NCI-H526 (cell line): ENCODE measurements around the gene PAX4.

Experiments used
- DNase-seq, 2 experiments: peaks; one replicate each; lab custom pipeline; 2025; lab: John Stamatoyannopoulos, UW

The PAX4 gene, protein sequence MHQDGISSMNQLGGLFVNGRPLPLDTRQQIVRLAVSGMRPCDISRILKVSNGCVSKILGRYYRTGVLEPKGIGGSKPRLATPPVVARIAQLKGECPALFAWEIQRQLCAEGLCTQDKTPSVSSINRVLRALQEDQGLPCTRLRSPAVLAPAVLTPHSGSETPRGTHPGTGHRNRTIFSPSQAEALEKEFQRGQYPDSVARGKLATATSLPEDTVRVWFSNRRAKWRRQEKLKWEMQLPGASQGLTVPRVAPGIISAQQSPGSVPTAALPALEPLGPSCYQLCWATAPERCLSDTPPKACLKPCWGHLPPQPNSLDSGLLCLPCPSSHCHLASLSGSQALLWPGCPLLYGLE

DNA sequence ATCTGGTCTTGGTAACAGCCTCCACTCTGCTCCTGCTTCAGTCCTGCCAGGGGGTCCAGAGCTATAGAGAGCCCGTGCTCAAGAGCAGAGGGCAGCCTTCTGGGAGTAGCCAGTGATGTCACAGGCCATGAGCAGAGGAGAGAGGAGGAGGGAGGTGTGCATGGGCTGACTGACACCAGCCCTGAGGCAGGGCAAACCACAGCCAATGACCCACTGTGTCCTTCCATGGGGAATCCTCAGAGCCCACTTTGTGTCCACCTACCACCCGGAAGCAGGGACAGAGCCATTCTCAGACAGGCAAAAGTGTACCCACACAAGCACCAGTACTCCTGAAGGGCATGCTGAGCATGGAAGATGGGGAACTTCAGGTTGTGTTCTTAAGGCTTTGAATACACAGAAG lies at the start of gene PAX4:
PAX4 (minus strand) TSS at position 101 of the 400 bp plus-strand sequence. CDS start 2,214 bp downstream, outside the sequence.
- no peak for DNase-seq

DNA sequence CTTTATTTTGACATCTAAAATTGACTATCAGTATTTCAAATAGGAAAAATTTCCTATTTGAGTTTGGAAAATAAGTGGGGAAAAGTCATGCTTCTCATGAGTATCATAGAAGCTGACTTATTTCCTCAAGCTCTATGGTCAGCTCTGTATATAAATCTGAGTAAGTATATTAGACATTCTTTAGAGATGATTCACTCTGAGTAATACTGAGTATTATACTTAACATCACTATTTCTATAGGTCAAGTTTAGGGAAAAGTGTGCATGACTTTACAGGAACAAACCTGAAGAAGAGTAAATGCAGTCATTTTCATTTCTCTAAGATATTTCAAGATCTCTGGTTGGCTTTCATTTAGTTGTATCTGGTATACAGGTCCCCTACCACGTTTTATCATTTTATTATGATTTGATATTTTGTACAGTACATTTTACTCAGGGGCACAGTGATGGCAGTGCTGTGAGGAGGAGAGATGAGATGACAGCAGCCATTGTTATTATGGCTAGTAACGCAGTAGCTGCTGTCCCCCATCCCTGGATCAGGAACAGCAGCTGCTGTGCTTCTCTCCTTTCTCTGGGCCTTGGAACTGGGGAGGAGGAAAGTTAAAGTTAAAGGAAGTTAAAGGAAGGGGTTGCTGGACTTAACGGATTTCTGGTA lies 49.2 kb upstream of the PAX4 start:
- DNase-seq: no peak

DNA sequence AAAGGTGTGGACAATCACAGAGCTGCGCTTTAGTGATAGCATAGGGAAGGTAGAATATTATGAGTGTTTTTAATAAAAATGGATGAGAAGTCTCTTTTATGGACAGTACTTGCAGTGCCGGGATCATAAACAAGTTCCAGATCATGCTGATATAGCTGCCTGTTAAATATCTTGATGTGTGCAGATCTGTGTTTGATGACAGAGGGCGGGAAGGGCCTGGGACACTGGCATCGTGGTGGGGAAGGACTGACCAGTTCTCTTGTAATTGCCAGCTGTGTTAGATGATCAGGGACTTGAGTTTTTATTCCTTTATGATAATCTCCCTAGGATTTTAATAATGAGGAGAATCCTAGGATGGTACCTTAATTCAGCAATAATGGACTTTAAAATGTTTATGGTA lies 48.7 kb upstream of the PAX4 start:
- no peak for DNase-seq

DNA sequence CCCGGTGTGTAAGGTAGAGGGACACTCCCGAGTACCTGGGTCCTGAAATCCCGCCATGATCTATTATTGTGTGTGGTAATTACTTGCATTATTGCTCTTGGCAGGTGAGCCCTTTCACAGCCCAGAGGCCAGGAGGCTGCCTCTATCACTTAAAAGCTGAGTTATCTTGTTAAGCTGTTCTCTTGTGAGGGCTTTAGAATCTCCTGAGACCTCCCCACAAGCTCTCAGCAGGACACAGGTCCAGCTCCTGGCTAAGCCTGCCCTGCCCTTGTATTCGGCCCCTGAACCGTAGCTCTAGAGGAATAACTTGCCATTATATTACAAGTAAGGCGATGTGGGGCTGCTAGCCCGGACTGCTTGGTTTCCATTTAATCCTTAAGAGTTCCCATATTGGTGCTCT lies 48.0 kb upstream of the PAX4 start:
- DNase-seq: no peak

DNA sequence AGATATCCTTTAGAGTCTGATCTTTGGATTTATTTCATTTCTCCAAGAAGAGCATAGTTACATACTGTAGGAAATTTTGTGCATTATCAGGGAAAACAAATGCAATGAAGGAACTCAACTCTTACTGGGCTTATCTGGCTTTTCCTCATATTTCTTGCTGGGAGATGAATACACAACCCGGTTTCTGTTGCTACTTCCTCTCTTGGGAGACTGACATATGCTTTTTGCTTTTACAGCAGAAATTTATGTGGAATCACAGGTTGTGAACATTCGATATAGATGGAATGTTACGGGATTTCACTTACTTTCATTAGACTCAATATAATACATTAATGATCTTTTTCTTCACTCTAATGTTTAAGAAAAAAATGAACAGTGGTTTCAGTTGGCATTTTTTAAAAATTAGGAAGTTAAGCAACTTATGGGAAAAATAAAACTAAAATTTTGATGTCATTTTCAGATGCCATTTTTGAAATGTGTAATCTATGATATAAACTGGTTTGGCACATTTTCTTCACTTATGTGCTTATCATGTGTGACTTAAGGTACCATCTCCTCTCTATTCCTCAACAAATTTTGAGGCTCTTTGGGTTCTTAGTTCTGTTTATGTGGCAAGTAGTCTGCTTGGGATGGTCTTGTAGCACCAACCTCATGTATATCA lies 41.2 kb upstream of the PAX4 start:
- no peak for DNase-seq

DNA sequence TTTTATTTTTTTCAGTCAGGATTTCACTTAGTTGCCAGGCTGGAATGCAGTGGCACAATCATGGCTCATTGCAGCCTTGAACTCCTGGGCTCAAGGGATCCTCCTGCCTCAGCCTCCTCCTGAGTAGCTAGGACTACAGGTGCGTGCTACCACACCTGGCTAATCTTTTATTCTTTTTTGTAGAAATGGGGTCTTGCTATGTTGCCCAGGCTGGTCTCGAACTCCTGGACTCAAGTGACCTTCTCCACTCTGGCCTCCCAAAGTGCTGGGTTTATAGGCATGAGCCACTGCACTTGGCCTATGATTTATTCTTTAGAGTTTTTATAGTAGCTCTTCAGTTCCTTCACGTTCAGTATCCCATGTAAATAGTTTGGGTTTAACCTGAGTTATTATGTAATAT lies 39.6 kb upstream of the PAX4 start:
- DNase-seq: no peak

DNA sequence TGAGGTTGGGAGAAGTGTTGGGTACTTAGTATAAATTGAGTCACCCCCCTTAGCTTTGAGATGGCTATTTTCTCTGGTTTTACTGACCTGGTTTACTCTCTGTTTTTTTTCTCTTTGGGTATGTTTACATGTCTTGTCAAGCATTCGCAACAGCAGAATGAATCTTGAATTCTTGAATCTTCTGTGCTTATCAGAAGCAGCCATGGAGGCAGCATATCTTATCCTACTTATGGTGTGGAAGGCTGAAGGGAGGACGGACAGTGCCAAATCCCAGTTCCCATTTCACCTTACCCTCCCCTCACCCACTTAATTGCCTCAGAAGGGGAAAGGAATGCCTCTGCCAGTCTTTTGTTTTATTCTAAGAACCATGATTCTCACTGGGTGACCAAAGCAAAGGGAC lies 37.8 kb upstream of the PAX4 start:
- DNase-seq: no peak

DNA sequence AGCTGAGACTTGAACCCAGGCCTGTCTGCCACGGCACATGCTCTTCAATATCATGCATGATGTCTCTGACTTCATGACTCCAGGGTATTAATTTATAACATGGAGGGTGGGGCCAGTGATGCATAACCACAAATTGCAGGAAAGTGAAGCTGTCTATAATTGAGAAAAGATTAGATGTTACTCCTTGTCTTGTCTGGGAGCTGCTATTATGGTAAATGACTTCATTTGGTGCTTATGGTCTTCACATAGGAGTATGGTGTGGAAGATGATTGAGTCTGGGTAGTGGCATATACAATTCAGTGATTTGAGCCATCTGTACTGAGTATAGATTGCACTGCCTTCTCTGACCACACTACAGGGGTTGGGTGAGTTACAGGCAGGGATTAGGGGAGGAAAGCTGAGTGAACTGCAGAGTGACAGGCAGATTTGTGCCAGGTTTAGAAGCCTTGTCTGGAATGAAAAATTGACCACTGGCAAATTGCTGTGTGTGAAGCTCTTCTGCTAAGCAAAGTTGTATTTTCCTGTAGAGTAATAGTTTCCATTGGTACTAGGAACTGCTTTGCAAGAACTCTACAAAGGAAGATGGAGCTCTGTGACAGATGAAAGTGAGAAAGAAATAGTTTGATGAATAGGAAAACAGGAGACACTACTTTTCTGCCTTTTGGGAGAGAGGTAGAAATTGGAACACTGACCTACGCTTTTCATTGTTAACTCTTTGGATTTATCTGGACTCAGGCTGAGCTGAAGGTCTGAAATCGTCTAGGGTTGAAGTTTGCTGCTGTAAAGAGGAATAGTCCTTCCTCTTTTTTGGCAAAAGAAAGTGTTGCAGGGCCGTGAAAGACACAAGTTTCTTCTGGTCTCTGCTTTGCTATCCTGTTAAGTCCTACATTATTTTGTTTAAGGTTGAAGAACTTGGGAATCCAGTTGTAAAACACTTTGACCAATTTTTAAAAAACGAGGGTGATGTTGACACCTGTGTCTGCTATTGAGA lies 36.8 kb upstream of the PAX4 start:
- DNase-seq: no peak

DNA sequence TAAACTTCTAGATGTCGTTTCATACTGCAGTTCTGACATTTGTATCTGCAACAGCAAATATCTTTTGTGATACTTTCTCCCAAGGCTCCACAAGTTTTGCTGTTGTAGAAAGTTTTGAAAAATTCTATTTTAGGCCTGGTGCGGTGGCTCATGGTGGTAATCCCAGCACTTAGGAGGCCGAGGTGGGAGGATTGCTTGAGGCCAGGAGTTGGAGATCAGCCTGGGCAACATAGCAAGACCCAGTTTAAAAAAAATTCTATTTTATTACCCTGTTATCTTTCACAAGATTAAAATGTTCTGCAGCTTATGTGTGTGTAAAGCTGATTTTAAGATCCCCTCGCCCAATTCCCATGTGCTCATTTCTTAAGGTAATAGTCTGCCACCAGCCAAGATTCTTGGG lies 35.5 kb upstream of the PAX4 start:
- DNase-seq: no peak

DNA sequence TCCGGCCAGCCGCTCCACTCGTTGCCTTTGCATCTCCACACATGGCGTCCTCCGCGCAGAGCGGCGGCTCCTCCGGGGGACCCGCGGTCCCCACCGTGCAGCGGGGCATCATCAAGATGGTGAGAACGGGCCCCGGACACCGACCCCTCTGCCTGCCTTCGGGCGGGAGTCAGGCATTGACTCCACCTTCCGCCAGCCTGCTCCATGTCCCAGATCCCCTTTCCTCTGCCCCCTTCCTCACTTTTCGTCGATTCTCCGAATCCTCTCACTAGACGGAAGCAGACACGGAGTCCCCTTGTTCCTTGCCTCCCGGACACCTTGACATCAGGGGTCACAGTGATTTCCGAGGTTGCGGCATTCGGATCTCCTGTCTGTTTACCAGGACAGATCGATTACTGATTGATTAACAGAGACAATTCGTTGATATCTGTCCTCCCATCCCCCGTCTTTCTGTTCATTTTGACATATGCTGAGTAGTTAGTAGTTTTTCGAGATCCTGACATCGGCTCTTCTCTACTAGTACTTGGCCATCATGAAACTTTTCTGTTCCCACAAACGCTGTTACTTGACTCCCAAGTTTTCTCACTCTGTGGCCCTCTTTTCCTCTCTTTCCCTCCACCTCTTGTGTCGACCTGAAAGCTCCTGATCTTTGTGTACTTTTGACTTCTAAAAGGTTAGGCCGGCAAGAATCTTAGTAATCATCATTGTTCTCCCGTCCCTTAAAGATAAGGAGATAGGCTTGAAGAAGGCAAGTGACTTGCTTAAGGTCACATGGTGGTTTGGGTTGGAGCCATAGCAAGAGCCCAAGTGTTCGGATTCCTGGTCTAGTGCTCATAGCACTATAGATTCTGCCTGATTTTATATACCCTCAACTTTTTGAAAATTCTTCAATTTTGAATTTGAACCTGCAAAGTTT lies 34.6 kb upstream of the PAX4 start:
- DNase-seq: peak; percentile 48 to 50

DNA sequence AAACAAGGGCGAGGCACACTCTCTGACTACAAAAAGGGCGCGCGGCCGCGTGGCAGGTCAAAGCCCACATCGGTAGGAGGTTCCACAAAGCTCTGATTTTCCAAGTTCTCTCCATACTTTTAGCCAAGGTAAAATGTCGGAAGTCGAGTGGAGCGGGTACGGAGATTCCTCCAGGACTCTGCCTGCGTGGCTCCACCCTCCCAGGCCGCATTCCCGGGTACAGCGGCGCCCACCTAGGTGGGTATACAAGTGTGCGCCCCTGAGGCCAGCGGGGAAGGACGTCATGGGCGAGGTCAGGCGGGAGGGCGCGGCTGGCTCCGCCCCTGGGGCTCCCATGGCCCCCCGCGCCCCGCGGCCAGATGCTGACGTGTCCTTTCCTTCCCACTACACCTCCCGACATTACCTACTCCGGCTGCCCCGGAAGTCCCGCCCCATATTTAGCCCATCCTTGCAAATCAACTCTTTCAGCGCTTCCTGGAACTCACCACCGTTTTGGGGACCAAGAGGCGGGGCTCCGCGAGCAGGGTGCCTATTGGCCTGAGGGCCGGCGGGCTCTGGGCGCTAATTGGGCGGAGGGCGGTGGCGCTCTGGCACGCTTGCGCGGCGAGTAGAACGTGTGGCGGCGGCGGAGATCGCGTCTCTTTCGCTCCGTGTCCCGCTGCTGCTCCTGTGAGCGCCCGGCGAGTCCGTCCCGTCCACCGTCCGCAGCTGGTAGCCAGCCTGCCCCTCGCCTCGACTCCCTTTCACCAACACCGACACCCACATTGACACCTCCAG lies 33.8 kb upstream of the PAX4 start, which contains the start of gene SND1:
SND1 (plus strand) TSS at position 639 of the 777 bp plus-strand sequence. CDS start 180 bp downstream, outside the sequence.
- DNase-seq: peak; percentile 99 to 100

DNA sequence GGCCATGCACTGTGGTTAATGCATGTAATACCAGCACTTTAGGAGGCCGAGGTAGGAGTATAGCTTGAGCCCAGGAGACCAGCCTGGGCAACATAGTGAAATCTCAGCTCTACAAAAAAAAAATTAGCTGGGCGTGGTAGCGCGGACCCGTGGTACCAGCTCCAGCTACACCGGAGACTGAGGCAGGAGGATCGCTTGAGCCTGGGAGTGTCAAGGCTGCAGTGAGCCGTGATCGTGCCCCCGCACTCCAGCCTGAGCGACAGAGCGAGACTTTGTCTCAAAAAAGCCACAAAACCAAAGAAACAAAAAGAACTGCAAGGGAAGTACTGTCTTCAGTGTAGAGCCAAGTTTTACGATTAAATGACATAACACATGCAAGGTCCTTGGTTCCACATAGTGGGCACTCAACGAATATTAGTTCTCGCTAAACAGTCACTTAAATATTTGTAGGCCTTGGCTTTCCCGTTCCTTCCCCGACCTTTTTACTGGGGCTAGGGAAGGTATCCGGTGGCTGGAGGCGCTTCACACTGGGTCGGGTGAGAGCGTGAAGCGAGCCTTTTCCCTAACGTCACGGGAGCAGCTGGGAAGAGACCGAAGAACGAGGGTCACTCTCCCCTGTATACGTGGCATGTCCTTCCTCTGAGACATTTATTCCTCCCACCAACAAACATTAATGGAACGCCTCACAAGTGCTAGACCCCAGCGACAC lies 33.1 kb upstream of the PAX4 start:
- DNase-seq: peak in 1 of 2 experiments; percentile 17

DNA sequence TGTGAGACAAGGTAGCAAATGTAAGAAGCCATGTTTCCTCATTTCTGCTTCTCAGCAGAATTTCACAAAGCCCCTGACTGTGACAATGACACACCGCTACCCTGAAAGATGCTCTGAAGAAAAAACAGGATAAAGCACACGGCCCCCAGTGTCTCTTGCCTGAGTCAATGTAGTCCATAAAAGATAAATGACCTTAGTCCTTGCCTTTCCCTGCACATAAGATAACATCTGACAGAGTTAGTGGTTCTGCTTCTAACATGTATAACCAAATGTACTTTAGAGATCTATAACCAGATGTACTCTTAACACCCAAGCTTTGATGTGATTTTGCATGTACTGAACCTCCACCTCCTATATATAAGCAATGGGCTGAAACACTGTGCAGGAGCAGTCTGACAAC lies 31.0 kb upstream of the PAX4 start:
- no peak for DNase-seq

DNA sequence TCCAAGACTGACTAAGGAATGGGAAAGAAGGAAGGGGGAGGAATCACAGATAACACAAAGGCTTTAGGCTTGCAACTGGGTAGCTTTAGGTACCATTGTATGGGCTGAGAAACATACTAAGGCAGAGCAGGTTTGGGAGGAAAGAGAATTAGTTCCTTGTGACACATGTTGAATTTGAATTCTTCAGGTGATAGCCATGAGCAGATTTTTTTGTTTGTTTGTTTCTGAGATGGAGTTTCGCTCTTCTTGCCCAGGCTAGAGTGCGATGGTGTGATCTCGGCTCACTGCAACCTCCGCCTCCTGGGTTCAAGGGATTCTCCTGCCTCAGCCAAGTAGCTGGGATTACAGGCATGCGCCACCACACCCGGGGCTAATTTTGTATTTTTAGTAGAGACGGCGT lies 29.7 kb upstream of the PAX4 start:
- no peak for DNase-seq

DNA sequence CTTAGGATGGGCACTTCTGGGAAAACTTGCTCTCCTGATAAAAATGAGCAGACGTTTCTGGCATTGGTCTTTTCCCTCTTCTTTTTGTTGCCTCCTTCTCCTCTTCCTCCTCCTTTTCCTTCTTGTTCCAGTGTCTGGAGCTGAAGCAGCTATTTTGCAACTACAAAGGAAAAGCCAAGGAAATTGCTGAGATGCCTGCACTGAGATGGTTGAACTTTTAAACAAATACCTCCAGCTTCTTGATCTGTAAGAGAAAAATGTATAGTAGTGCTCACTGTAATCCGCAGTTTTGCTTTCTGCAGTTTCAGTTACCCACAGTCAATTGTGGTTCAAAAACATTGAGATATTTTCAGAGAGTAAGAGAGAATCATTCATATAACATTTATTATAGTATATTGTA lies 26.5 kb upstream of the PAX4 start:
- no peak for DNase-seq

DNA sequence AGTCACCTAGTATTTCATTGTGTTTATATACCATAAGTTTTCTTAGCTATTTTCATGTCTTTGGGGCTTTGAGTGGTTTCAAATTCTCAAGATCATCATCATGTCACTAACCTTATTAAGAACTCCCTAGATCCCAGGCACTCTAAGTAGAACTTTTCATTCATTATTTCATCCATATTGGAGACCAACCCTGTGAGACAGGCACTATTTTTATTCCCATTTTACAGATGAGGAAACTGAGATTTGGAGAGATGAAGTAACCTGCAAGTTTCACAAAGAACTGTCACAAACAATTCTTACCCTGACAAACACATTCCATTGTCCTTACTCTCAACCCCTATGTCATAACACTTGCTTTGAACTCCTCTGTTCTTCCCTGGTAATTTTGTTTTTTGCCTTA lies 20.3 kb upstream of the PAX4 start:
- no peak for DNase-seq

DNA sequence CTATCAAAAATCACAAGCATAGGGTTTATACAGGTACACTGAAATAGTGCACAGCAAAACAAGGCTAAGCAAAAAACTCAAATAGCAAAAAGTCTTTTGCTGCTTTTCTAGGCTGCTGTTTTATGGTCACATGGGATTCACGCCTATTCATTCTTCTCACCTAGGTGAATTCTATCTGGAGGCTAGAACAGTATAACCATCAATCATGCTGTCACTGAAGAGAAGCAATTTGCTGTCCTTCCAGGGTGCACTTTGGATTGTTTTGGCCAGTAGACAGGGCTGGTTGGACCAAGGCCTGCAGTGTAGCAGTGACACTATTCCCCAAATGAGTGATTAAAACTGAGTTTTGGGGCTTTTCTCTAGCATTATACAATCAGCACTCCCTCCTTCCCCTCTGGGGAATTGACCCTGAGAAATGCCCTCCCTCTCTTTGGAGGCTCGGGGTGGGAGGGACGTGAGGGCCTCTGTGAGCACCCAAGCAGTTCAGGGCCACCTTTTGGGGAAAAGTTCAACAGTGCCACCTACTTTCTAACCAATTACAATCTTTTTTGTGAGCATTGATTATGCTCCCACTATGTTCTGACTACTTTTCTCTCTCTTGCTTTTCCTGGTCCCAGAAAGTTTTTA lies 17.8 kb upstream of the PAX4 start:
- no peak for DNase-seq

DNA sequence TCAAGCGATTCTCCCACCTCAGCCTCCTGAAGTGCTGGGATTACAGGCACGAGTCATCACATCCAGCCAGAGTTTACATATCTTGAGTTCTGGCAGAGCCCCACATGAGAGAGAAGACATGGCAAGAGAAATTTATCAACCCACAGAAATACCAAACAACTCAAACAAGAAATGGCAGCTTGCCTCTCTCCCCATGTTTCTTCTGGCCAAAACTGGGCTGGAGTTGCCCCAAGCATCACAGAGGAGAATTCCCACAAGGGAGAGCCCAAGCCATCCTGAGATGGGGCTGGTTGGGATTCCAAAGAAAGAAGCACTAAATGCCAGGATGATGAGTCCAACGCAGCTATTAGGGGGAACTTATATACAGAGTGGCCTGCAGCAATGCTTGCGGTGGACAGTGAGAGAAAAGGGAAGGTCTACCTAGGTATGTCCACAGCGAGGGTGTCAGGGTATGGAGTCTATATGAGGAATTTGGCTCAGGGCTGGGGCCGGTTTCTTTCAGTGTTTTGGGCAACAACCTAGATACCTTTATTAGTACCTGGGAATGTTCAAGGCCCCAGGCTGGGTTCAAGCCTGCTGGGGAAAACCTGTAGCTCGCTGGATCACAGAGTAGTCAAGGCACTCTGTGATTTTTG lies 14.5 kb upstream of the PAX4 start:
- no peak for DNase-seq
